AG04450 (cell line): Measurements from ENCODE around the gene DMAP1. TPM values are rescaled to one million over a fixed set of nuclear protein-coding genes. Genes with fewer than 3 reads are reported as not detected.

Experiments used
- CTCF ChIA-PET: fragments of 300-600, 350-600 bp; formaldehyde crosslinking; extraction: SDS; loops from one replicate; lab custom pipeline; 2022; ENCODE audit warnings: antibody characterized with exemption, inconsistent platforms; lab: Charles Lee
- POLR2A ChIA-PET: fragments of 350-600 bp; formaldehyde crosslinking; extraction: SDS; loops from one replicate; lab custom pipeline; 2021; ENCODE audit warnings: antibody characterized with exemption, inconsistent platforms; lab: Yijun Ruan, JAX
- DNase-seq: peaks from one replicate; pipeline ENCODE4 v3.0.0-alpha.2; 2011; ENCODE audit warnings: low read depth, low spot score
- H3K27ac ChIP-seq: one replicate; pipeline ENCODE4 v1.5.1; 2012; ENCODE audit warnings: low read depth, low read length, control low read depth
- H3K27me3 ChIP-seq: one replicate; pipeline ENCODE4 v1.6.0; 2012; ENCODE audit warnings: low read length; ENCODE audit not compliant: control insufficient read depth, insufficient read depth
- H3K4me3 ChIP-seq: 2 replicates; pipeline ENCODE4 v1.5.1; 2011; ENCODE audit warnings: mild to moderate bottlenecking, low read depth, low read length, control low read depth
- H3K9me3 ChIP-seq: 2 replicates; pipeline ENCODE4 v1.5.1; 2012; ENCODE audit warnings: low read length; ENCODE audit not compliant: control insufficient read depth, insufficient read depth
- polyA plus RNA-seq: library from polyadenylated mRNA; depleted of rRNA; stranded (reverse); fragments of >200 nt; gene quantifications from 2 replicates; pipeline ENCODE4 v1.2.3, GENCODE V29; 2011
- TF ChIP-seq, protein P1 (sequence below): IDR thresholded peaks from 2 replicates; pipeline ENCODE4 v1.5.1; 2011; ENCODE audit warnings: low read depth, low read length, control low read depth, inconsistent platforms

DMAP1 gene
- polyA plus RNA-seq, 1 experiment, result 27.0 TPM

DNA sequence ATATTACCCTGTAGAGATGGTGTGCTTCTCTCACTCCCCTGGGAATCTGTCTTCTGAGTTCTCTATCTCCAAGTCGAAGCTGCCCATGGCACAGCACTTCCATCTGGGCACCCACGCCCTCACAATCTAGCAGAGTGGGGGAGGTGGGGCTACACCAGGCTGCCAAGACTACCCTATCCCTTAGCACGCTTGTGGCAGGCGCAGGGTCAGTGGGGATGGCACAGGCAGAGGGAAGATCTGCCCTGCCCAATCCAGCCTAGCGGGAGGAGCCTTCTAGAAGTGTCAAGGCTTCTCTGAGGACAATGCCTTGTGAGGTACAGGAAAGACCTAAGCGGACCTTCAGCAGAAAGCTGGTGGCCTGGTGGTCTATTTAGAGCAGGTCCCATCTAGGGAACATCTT lies 49.1 kb downstream of the DMAP1 start:
- Histone ChIP-seq H3K27ac (no peak overlapping the region), H3K9me3 (no peaks in the 10 kb centered on the region), H3K27me3 (no peaks in the 10 kb centered on the region), H3K4me3 (no peak overlapping the region)
- TF ChIP-seq, protein P1, sequence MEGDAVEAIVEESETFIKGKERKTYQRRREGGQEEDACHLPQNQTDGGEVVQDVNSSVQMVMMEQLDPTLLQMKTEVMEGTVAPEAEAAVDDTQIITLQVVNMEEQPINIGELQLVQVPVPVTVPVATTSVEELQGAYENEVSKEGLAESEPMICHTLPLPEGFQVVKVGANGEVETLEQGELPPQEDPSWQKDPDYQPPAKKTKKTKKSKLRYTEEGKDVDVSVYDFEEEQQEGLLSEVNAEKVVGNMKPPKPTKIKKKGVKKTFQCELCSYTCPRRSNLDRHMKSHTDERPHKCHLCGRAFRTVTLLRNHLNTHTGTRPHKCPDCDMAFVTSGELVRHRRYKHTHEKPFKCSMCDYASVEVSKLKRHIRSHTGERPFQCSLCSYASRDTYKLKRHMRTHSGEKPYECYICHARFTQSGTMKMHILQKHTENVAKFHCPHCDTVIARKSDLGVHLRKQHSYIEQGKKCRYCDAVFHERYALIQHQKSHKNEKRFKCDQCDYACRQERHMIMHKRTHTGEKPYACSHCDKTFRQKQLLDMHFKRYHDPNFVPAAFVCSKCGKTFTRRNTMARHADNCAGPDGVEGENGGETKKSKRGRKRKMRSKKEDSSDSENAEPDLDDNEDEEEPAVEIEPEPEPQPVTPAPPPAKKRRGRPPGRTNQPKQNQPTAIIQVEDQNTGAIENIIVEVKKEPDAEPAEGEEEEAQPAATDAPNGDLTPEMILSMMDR, result no peak
- ChIA-PET CTCF (no interaction called here), POLR2A (no interaction called here)
- no peak for DNase-seq

DNA sequence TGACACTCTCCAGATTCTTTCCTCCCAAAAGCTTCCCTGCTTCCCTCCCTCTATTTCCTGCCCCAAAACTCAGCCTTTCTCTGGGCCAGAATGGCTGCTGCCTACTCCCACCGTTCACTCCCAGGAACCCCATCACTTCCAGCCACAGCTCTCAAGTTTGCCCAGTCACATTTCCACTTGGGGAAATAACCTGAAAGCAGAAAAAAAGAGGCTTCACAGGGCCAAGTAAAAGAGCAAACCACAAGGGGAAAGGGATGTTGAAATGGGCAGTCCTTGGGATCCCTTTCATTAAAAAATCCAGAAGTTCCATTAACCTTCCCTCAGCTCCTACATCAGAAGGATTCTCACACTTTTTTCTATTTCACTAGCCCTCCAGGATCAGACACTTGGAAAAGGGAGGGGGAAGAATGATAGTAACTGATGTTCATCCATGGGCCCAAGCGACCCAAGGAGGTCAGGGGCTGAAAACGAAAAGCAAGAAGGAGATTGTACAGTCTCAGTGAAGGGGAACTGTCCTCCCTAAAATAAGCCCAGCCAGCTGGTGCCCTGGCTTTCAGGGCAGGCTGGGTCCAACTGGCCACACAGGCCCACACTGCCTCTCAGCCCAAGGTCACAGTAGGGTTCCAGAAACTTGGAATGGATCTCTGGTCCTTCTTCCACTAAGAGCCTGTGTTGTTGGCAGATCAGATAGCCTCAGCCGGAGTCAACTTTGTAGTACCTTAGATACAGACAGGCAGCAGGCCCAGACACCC lies 49.7 kb downstream of the DMAP1 start:
- TF ChIP-seq, protein P1, result no peak
- Histone ChIP-seq H3K4me3 (no peak overlapping the region), H3K27ac (no peak overlapping the region), H3K9me3 (no peaks in the 10 kb centered on the region), H3K27me3 (no peaks in the 10 kb centered on the region)
- DNase-seq, result no peak
- POLR2A ChIA-PET, result no interaction called here
- CTCF ChIA-PET, result no interaction called here

DNA sequence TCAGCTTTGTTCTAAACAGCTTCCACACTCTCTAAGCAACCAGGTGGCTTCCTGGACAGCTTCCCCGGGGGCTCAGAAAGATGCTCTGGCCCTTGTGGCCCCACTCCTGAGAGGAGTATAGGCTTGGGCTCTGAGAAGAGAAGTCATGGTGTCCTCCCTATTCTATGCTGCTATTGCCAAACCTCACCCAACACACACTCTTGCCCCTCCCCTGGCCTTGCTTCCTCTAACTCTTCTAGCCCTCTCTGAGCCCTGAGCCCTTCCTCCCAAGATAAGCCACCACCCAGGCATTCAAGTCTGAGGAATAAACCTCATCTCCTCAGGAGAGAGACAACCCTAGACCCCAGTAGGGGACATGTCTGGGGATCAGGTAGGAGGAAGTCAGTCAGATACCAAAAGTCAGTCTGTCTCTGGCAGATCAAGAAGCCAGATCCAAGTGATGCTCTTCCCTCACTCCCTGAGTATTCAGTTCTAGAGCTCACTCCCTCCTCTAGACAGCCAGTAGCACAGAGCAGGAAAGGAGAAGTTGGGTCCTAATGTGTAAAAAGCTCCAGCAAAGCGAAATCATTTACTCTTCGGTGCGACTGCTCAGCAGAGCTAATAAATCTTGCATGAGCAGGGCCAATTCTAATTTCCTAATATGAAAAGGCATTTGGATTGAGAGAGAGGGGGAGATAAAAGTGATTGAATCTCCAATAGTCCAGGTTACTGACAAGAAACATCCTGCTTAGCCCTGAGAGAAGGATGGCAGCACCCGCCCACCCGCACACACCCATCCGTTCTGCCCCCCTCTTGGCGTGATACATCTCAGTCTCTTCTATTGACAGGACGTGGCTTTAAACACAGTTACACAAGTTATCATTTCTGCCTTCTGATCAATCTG lies 50.5 kb downstream of the DMAP1 start:
- DNase-seq, result no peak
- no peaks in the 10 kb centered on the region for H3K9me3 ChIP-seq
- no peak overlapping the region for H3K27ac ChIP-seq
- ChIA-PET POLR2A (no interaction called here), CTCF (no interaction called here)
- TF ChIP-seq, protein P1, result no peak
- no peak overlapping the region for H3K4me3 ChIP-seq
- no peaks in the 10 kb centered on the region for H3K27me3 ChIP-seq

DNA sequence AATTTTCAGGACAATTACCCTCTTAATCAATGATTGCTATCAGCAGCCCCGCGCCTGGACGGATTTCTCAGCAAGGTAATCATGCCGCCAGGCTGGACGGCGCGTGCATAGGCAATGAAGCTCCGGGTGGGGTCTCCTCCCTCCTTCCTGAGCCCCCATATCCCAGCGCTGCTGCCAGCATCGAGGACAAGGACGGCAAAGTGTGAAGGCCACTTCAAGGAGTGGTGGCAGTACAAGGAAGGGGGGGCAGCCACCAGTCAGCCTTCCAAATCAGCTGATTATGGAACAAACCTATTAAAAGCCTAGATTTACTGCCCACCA lies 51.1 kb downstream of the DMAP1 start:
- Histone ChIP-seq H3K4me3 (no peak overlapping the region), H3K27me3 (no peaks in the 10 kb centered on the region), H3K27ac (no peak overlapping the region), H3K9me3 (no peaks in the 10 kb centered on the region)
- DNase-seq, result no peak
- POLR2A ChIA-PET, result no interaction called here
- CTCF ChIA-PET, result no interaction called here
- TF ChIP-seq, protein P1, result no peak
